ENCODE results near the gene INO80. TPM values are rescaled to one million over a fixed set of nuclear protein-coding genes. Genes with fewer than 3 reads are reported as not detected.

Gene INO80
- total RNA-seq, 4 donors from 2014 or later, result 25.5 to 33.0 (median 27.8) TPM

DNA sequence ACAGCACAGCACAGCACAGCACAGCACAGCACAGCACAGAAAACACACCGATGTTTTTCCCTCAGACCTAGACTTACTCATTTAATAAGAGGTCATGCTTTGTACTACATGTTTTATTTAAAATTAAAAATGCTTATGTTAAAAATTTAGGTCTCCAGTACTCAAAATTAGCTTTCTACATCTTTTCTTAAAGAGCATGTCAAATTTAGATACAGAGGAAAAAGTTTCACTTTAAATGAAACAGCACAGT lies 84.1 kb downstream of the INO80 start:
- Histone ChIP-seq H3K9me3 (no peaks in the 10 kb centered on the region), H3K4me1 (no peaks in the 10 kb centered on the region), H3K36me3 (peaks cover 0 to 15% of the 10 kb centered on the region in 2 donors), H3K4me3 (no peak overlapping the region), H3K27me3 (no peaks in the 10 kb centered on the region), H3K27ac (no peak overlapping the region)
- ATAC-seq (no peak), DNase-seq (no peak)
- TF ChIP-seq, protein P1, sequence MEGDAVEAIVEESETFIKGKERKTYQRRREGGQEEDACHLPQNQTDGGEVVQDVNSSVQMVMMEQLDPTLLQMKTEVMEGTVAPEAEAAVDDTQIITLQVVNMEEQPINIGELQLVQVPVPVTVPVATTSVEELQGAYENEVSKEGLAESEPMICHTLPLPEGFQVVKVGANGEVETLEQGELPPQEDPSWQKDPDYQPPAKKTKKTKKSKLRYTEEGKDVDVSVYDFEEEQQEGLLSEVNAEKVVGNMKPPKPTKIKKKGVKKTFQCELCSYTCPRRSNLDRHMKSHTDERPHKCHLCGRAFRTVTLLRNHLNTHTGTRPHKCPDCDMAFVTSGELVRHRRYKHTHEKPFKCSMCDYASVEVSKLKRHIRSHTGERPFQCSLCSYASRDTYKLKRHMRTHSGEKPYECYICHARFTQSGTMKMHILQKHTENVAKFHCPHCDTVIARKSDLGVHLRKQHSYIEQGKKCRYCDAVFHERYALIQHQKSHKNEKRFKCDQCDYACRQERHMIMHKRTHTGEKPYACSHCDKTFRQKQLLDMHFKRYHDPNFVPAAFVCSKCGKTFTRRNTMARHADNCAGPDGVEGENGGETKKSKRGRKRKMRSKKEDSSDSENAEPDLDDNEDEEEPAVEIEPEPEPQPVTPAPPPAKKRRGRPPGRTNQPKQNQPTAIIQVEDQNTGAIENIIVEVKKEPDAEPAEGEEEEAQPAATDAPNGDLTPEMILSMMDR (IDR thresholded peaks at IDR 0.05 in 4 of 5, conservative IDR thresholded peaks at IDR 0.05 in 1 of 5), result no peak
- no peak for TF ChIP-seq POLR2A (IDR thresholded peaks at IDR 0.05)
- in situ Hi-C loops (cut with MboI; ENCODE audit: low sequenced_read_pairs in 4 of 4), result no loop called here
- intact Hi-C loops (cut with DNase I; ENCODE audit: low total_unique reads), result no loop called here

DNA sequence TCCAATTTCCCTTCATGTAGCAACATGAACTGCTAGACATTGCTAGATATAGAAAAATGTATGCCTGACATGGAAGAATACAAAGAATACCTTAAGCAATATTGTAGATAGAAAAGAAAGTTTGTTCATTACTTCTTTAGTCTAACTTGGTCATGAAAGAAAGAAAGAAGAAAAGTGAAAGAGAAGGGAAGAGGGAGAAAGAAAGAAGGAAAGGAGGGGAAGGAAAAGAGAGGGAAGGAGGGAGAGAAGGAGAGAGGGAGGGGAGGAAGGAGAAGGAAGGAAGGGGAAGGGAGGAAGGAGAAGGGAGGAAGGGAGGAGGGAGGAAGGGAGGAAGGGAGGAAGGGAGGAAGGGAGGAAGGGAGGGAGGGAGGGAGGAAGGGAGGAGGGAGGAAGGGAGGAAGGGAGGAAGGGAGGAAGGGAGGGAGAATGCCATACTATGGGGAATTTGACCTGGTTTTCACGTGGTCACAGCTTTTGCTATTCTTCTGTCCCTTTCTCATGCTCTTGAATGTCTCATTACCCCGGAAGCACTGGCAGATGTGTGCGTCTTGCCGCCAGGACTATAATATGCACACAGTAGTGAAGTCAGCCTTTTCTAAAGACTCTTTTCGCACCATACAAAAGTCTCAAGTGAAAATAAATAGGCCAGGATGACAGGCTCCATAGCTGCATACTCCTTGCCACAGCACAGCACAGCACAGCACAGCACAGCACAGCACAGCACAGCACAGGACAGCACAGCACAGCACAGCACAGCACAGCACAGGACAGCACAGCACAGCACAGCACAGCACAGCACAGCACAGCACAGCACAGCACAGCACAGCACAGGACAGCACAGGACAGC lies 84.6 kb downstream of the INO80 start:
- TF ChIP-seq POLR2A (IDR thresholded peaks at IDR 0.05), result no peak
- TF ChIP-seq, protein P1 (IDR thresholded peaks at IDR 0.05 in 4 of 5, conservative IDR thresholded peaks at IDR 0.05 in 1 of 5), result no peak
- intact Hi-C loops (cut with DNase I; ENCODE audit: low total_unique reads), result no loop called here

DNA sequence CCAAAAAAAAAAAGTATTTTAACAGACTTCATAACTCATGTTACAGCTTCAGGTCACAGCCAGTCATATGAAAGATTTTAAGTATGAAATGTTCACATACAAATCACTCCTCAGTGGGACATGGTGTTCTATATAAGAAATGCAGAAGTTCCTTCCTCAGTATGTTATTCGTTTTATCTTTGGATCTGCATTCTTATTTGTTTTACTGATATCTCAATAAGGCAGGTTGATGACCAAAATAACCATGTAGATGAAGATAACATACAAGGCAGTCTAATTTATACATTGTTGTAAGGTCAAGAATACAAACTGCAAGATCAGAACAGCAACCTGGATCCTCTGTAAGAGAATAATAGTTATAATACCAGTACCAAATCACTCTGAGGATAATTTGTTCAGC lies 87.2 kb downstream of the INO80 start:
- in situ Hi-C loops (cut with MboI; ENCODE audit: low sequenced_read_pairs in 4 of 4) (loop anchor here in 3 of 4 donors (10.0 kb wide), 1 partner anchor 124 kb away; no protein-coding TSS in a partner anchor), intact Hi-C loops (cut with DNase I; ENCODE audit: low total_unique reads) (no loop called here)
- Histone ChIP-seq H3K9me3 (no peaks in the 10 kb centered on the region), H3K36me3 (peaks cover 0 to 23% of the 10 kb centered on the region in 2 donors), H3K4me1 (peaks cover 0 to 5% of the 10 kb centered on the region in 2 donors), H3K27me3 (no peaks in the 10 kb centered on the region), H3K4me3 (no peak overlapping the region), H3K27ac (no peak overlapping the region)
- ATAC-seq (no peak), DNase-seq (no peak)
- TF ChIP-seq, protein P1 (IDR thresholded peaks at IDR 0.05 in 4 of 5, conservative IDR thresholded peaks at IDR 0.05 in 1 of 5), result no peak
- no peak for TF ChIP-seq POLR2A (IDR thresholded peaks at IDR 0.05)

More for the DNA sequence above, 84.6 kb downstream of the INO80 start:
- Histone ChIP-seq H3K4me1 (no peaks in the 10 kb centered on the region), H3K27me3 (no peaks in the 10 kb centered on the region), H3K9me3 (no peaks in the 10 kb centered on the region), H3K4me3 (no peak overlapping the region), H3K36me3 (peaks cover 0 to 20% of the 10 kb centered on the region in 2 donors), H3K27ac (no peak overlapping the region)
- no peak for ATAC-seq
- in situ Hi-C loops (cut with MboI; ENCODE audit: low sequenced_read_pairs in 4 of 4), result no loop called here
- DNase-seq, result no peak

DNA sequence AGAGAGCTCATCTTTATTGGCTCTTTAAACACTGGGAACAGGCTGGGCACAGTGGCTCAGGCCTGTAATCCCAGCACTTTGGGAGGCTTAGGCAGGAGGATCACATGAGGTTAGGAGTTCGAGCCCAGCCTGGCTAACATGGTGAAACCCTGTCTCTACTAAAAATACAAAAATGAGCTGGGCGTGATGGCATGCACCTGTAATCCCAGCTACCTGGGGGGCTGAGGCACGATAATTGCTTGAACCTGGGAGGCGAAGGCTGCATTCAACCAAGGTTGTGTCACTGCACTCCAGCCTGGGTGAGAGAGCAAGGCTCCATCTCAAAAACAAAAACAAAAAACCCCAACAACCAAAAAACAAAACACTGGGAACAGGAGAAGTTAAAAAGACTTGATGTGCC lies 90.7 kb downstream of the INO80 start:
- in situ Hi-C loops (cut with MboI; ENCODE audit: low sequenced_read_pairs in 4 of 4) (loop anchor here in 3 of 4 donors (10.0 kb wide), 1 partner anchor 121 kb away; no protein-coding TSS in a partner anchor), intact Hi-C loops (cut with DNase I; ENCODE audit: low total_unique reads) (no loop called here)
- TF ChIP-seq, protein P1 (IDR thresholded peaks at IDR 0.05 in 4 of 5, conservative IDR thresholded peaks at IDR 0.05 in 1 of 5), result no peak
- no peak for TF ChIP-seq POLR2A (IDR thresholded peaks at IDR 0.05)
- Histone ChIP-seq H3K27me3 (no peaks in the 10 kb centered on the region), H3K4me1 (peaks cover 0 to 5% of the 10 kb centered on the region in 2 donors), H3K27ac (peak overlapping the region in 1 of 4 donors; percentile 41), H3K36me3 (peaks cover 0 to 18% of the 10 kb centered on the region in 2 donors), H3K4me3 (no peak overlapping the region), H3K9me3 (no peaks in the 10 kb centered on the region)
- ATAC-seq (no peak), DNase-seq (no peak)
